ENCODE measurements around the gene MAMSTR.

DNA sequence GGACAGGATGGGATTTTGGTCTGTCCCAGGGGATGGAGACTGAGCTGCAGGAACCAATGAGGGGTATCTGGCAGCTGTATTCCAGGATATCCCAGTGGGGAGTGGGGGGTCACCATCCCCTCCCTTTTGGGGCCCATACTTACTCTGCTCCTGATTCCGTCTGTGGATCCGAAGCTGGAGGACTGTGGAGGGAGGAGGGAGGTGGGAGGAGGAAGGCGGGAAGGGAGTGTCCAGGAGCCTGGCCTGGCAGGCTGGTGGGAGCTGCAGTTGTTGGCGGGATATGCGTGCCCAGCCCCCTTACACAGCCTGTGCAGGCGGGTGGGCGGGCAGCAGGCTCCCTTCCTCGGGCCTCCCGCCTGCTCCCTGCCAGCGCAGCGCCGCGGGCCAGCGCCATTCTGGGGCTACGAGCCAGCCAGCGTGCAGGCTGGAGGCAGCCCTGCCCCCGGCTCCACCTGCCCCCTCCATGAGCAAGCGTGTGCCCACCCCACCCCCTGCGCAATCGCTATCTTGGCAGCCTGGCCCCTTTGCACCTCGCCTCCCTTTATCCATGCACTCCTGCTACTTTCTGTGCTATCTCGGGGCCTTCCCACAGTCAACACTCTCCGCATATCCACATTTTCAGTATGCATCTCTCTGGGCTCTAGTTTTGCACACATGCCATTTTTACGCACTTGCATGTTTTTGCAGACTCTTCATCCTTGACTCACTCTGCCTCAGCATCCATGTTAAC lies 2.8 kb downstream of the MAMSTR start:
- no peak for TF ChIP-seq EP300 (IDR thresholded peaks at IDR 0.05)
- no peak for TF ChIP-seq POLR2A (IDR thresholded peaks at IDR 0.05)
- no peak for TF ChIP-seq CTCF (IDR thresholded peaks at IDR 0.05)
- no peak for TF ChIP-seq POLR2AphosphoS5 (IDR thresholded peaks at IDR 0.05)
